Neural cell (in vitro differentiated cells): Measurements from ENCODE around the gene AFAP1. TPM values are rescaled to one million over a fixed set of nuclear protein-coding genes. Genes with fewer than 3 reads are reported as not detected.

Source experiments
- H2AFZ ChIP-seq: fragments of 200-600, 300-800 bp; sonication (generic), shearing (Covaris generic); 2 replicates; pipeline ENCODE4 v1.6.0; 2014; ENCODE audit warnings: low read depth, mild to moderate bottlenecking, antibody characterized with exemption, low read length, moderate library complexity
- H3F3A ChIP-seq: fragments of 200-600 bp; shearing (Covaris generic); 2 replicates; pipeline ENCODE4 v1.6.1; 2016; ENCODE audit warnings: mild to moderate bottlenecking, moderate library complexity, mixed read lengths, antibody characterized with exemption, low read length; ENCODE audit not compliant: insufficient read depth, poor library complexity, severe bottlenecking
- H3K27ac ChIP-seq: fragments of 200-600, 300-800 bp; sonication (generic), shearing (Covaris generic); 2 replicates; pipeline ENCODE4 v1.5.1; 2014; ENCODE audit warnings: mild to moderate bottlenecking, low read length, moderate library complexity
- H3K27me3 ChIP-seq: fragments of 300-800, 200-600 bp; sonication (generic), shearing (Covaris generic); 2 replicates; pipeline ENCODE4 v1.6.0; 2014; ENCODE audit warnings: mild to moderate bottlenecking, low read depth, low read length, moderate library complexity; ENCODE audit not compliant: insufficient read depth
- H3K36me3 ChIP-seq: fragments of 300-800, 200-600 bp; sonication (generic), shearing (Covaris generic); 2 replicates; pipeline ENCODE4 v1.5.1; 2014; ENCODE audit warnings: mild to moderate bottlenecking, antibody characterized with exemption, low read length, moderate library complexity; ENCODE audit not compliant: insufficient read depth
- H3K4me2 ChIP-seq: fragments of 300-800, 200-600 bp; sonication (generic), shearing (Covaris generic); 2 replicates; pipeline ENCODE4 v1.6.0; 2014; ENCODE audit warnings: mild to moderate bottlenecking, low read length
- H3K4me3 ChIP-seq: fragments of 300-800, 200-600 bp; sonication (generic), shearing (Covaris generic); 2 replicates; pipeline ENCODE4 v1.5.1; 2014; ENCODE audit warnings: mild to moderate bottlenecking, low read length, moderate library complexity
- H3K79me2 ChIP-seq: fragments of 200-600 bp; shearing (Covaris generic); replicated peaks from 2 replicates; pipeline ENCODE4 v1.6.0; 2014; ENCODE audit warnings: mild to moderate bottlenecking, low read length, moderate library complexity; ENCODE audit not compliant: insufficient read depth
- H3K9ac ChIP-seq: fragments of 300-800, 200-600 bp; sonication (generic), shearing (Covaris generic); 2 replicates; pipeline ENCODE4 v1.6.1; 2016; ENCODE audit warnings: mild to moderate bottlenecking, low read length, mixed read lengths
- H3K9me2 ChIP-seq: fragments of 200-600 bp; shearing (Covaris generic); 2 replicates; pipeline ENCODE4 v1.6.1; 2016; ENCODE audit warnings: mild to moderate bottlenecking, low read length, mixed read lengths; ENCODE audit not compliant: insufficient read depth
- H3K9me3 ChIP-seq: fragments of 200-600, 300-800 bp; sonication (generic), shearing (Covaris generic); 2 replicates; pipeline ENCODE4 v1.6.1; 2016; ENCODE audit warnings: mild to moderate bottlenecking, mixed run types, low read length, moderate library complexity, mixed read lengths
- H4K20me1 ChIP-seq: fragments of 200-600 bp; shearing (Covaris generic); 2 replicates; pipeline ENCODE4 v1.6.1; 2016; ENCODE audit warnings: mild to moderate bottlenecking, mixed run types; ENCODE audit not compliant: insufficient read depth
- EP300 ChIP-seq: fragments of 450-650 bp; conservative IDR thresholded peaks from 2 replicates; pipeline ENCODE4 v1.6.1; 2014; ENCODE audit warnings: antibody characterized with exemption, mild to moderate bottlenecking, moderate library complexity; ENCODE audit not compliant: poor library complexity, severe bottlenecking
- EZH2 ChIP-seq: fragments of 200-600, 300-800 bp; shearing (Covaris generic), sonication (generic); IDR thresholded peaks from 2 replicates; pipeline ENCODE4 v1.6.1; 2014; ENCODE audit warnings: antibody characterized with exemption, low read length, borderline replicate concordance, mild to moderate bottlenecking; ENCODE audit not compliant: insufficient read depth, poor library complexity, severe bottlenecking
- MXI1 ChIP-seq: fragments of 450-650 bp; conservative IDR thresholded peaks from 2 replicates; pipeline ENCODE4 v1.6.1; 2014; ENCODE audit warnings: antibody characterized with exemption, mild to moderate bottlenecking; ENCODE audit not compliant: poor library complexity, severe bottlenecking
- POLR2AphosphoS5 ChIP-seq: IDR thresholded peaks from 2 replicates; pipeline ENCODE4 v1.6.1; 2012
- RAD21 ChIP-seq: fragments of 450-650 bp; conservative IDR thresholded peaks from 2 replicates; pipeline ENCODE4 v1.6.1; 2014; ENCODE audit warnings: antibody characterized with exemption, mild to moderate bottlenecking, moderate library complexity
- SMC3 ChIP-seq: fragments of 450-650 bp; conservative IDR thresholded peaks from 2 replicates; pipeline ENCODE4 v1.6.1; 2014; ENCODE audit warnings: antibody characterized with exemption, mild to moderate bottlenecking, moderate library complexity; ENCODE audit not compliant: poor library complexity
- TAF1 ChIP-seq: IDR thresholded peaks from 2 replicates; pipeline ENCODE4 v1.6.1; 2012; ENCODE audit warnings: low read depth
- polyA plus RNA-seq: library from polyadenylated mRNA; depleted of rRNA; stranded (reverse); fragments of >200 nt; gene quantifications from 2 replicates; pipeline ENCODE4 v1.2.3, GENCODE V29; 2014
- TF ChIP-seq, protein P1 (sequence below): fragments of 450-650 bp; IDR thresholded peaks from 2 replicates; pipeline ENCODE4 v1.5.1; 2014; ENCODE audit warnings: antibody characterized with exemption, mild to moderate bottlenecking, moderate library complexity; ENCODE audit not compliant: poor library complexity, severe bottlenecking
- TF ChIP-seq, protein P2 (sequence below): IDR thresholded peaks from 2 replicates; pipeline ENCODE4 v1.6.1; 2012; ENCODE audit warnings: borderline replicate concordance

Gene AFAP1
- polyA plus RNA-seq, 1 donor from 2014 or later: 38.9 TPM

DNA sequence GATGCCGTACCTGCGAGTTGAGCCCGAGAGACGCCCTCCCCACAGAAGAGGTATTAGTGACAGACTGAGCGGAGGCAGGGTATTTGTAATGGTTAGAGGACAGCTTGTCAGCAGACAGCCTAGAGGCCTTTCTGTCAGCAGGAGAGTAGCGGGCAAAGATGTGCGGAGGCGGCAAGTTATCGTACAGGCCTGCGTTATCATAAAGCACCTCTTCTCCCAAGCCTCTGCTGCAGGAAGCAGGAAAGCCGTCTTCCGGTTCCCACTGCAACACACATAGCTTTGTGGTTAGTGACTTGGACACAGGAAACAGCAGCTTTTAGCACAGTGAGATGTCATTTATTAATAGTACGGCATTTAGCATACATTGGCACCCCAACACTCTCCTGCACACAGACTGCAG lies 158.3 kb downstream of the AFAP1 start:
- no peak overlapping the region for H3K27ac ChIP-seq
- H3K9me2 ChIP-seq: no peaks in the 10 kb centered on the region
- H4K20me1 ChIP-seq: no peaks in the 10 kb centered on the region
- no peak overlapping the region for H2AFZ ChIP-seq
- no peak overlapping the region for H3K4me2 ChIP-seq
- H3K9ac ChIP-seq: no peak overlapping the region
- H3K4me3 ChIP-seq: no peak overlapping the region
- H3K9me3 ChIP-seq: no peaks in the 10 kb centered on the region
- TF ChIP-seq MXI1 (no peak), EZH2 (no peak), RAD21 (no peak), EP300 (peak; percentile 11), TAF1 (no peak), POLR2AphosphoS5 (no peak), SMC3 (peak; percentile 11)
- TF ChIP-seq, protein P1, sequence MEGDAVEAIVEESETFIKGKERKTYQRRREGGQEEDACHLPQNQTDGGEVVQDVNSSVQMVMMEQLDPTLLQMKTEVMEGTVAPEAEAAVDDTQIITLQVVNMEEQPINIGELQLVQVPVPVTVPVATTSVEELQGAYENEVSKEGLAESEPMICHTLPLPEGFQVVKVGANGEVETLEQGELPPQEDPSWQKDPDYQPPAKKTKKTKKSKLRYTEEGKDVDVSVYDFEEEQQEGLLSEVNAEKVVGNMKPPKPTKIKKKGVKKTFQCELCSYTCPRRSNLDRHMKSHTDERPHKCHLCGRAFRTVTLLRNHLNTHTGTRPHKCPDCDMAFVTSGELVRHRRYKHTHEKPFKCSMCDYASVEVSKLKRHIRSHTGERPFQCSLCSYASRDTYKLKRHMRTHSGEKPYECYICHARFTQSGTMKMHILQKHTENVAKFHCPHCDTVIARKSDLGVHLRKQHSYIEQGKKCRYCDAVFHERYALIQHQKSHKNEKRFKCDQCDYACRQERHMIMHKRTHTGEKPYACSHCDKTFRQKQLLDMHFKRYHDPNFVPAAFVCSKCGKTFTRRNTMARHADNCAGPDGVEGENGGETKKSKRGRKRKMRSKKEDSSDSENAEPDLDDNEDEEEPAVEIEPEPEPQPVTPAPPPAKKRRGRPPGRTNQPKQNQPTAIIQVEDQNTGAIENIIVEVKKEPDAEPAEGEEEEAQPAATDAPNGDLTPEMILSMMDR: no peak
- TF ChIP-seq, protein P2, sequence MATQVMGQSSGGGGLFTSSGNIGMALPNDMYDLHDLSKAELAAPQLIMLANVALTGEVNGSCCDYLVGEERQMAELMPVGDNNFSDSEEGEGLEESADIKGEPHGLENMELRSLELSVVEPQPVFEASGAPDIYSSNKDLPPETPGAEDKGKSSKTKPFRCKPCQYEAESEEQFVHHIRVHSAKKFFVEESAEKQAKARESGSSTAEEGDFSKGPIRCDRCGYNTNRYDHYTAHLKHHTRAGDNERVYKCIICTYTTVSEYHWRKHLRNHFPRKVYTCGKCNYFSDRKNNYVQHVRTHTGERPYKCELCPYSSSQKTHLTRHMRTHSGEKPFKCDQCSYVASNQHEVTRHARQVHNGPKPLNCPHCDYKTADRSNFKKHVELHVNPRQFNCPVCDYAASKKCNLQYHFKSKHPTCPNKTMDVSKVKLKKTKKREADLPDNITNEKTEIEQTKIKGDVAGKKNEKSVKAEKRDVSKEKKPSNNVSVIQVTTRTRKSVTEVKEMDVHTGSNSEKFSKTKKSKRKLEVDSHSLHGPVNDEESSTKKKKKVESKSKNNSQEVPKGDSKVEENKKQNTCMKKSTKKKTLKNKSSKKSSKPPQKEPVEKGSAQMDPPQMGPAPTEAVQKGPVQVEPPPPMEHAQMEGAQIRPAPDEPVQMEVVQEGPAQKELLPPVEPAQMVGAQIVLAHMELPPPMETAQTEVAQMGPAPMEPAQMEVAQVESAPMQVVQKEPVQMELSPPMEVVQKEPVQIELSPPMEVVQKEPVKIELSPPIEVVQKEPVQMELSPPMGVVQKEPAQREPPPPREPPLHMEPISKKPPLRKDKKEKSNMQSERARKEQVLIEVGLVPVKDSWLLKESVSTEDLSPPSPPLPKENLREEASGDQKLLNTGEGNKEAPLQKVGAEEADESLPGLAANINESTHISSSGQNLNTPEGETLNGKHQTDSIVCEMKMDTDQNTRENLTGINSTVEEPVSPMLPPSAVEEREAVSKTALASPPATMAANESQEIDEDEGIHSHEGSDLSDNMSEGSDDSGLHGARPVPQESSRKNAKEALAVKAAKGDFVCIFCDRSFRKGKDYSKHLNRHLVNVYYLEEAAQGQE: peak; percentile 25
- H3K27me3 ChIP-seq: no peaks in the 10 kb centered on the region
- H3K79me2 ChIP-seq: no peaks in the 10 kb centered on the region
- no peaks in the 10 kb centered on the region for H3F3A ChIP-seq
- H3K36me3 ChIP-seq: peaks cover 10% of the 10 kb centered on the region

DNA sequence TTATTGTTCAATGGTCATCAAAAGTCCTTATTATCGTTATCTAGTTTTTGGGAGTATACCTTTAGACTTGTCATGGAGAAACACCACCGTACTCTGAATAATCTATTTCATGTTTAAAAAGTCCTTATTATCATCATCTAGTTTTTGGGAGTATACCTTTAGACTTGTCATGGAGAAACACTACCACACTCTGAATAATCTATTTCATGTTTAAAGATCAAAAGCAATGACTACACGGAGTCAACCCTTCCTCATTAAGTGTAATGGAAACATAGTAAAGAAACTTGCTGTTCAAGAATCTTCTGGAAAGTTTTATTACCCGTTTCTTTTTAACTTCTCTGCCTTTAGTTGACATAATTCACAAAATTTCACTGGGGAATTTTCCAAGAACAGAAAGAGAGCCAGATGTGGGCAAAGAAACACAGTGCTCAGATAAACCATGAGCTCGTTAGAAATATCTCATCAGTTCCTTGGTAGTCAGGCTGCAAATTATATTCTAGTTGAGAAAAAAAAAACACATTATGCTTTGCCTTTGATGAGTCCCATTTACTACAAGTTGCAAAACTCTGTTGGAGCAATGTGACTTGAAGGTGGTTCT lies 158.8 kb downstream of the AFAP1 start:
- Histone ChIP-seq H4K20me1 (no peaks in the 10 kb centered on the region), H3K9ac (no peak overlapping the region), H3F3A (no peaks in the 10 kb centered on the region), H3K27me3 (no peaks in the 10 kb centered on the region), H3K4me2 (no peak overlapping the region), H3K79me2 (no peaks in the 10 kb centered on the region), H3K4me3 (no peak overlapping the region), H3K36me3 (peaks cover 10% of the 10 kb centered on the region), H3K9me3 (no peaks in the 10 kb centered on the region), H3K9me2 (no peaks in the 10 kb centered on the region), H3K27ac (no peak overlapping the region), H2AFZ (no peak overlapping the region)
- no peak for TF ChIP-seq RAD21
- no peak for TF ChIP-seq MXI1
- TF ChIP-seq, protein P1: no peak
- TF ChIP-seq SMC3: no peak
- TF ChIP-seq EZH2: no peak
- no peak for TF ChIP-seq EP300
- no peak for TF ChIP-seq TAF1
- TF ChIP-seq, protein P2: no peak
- no peak for TF ChIP-seq POLR2AphosphoS5
